ENCODE measurements around the gene CALY. TPM values are rescaled to one million over a fixed set of nuclear protein-coding genes. Genes with fewer than 3 reads are reported as not detected.
A peak's percentile ranks its signal among the peaks of the same experiment; 100 is the strongest.

CALY gene
- total and polyA plus RNA-seq, 8 donors: 0.22 to 0.55 (median 0.27) TPM; not detected in 5

DNA sequence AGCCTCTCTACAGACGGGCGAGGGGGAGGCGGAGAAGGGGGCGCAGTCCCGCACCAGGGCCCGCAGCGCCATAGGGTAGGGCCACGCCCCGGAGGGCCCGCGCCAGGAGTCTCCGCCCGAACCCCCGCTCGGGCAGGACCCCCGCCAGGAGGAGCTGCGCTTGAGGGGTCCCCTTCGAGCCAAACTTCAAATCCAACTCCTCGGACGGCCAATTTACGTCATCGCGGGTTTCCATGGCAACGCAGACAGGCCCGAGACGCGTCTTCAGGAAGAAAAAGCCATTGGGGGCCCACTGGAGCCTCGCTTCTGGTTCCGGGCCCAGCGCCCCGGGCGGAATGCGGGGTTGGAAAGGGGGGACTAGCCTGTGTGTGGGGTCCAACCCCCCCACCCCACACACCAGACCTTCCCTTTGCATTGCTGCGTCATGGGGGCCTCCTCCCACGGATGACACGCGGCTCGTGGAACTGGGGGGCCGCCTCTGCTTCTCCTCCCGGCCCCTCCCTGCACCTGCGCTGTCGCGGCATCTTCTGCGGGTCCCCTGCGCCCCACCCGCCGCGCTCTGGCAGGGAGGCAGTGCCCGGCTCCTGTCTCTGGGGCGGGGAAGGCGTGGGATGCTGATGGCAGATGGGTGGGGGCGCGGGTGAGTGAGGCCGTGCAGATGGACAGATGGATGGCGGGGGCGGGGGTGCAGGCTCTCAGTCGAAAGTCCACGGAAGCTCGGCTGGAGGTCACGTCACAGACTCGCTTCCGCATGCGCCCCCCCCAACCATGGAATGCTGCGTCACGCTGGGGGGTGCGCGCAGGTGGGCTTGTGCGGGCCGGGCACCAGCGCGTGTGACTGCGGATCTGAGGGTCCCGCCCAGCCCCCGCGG is 1.2 kb downstream of the CALY start:
- Histone ChIP-seq H3K27me3 (peaks cover 32 to 72% of the 10 kb centered on the region in 2 donors), H3K36me3 (no peaks in the 10 kb centered on the region), H3K27ac (no peak overlapping the region), H3K4me1 (peaks cover 10 to 22% of the 10 kb centered on the region in 2 donors), H3K4me3 (peak overlapping the region; percentile 9 to 28), H3K9me3 (no peaks in the 10 kb centered on the region)
- TF ChIP-seq, protein P1, sequence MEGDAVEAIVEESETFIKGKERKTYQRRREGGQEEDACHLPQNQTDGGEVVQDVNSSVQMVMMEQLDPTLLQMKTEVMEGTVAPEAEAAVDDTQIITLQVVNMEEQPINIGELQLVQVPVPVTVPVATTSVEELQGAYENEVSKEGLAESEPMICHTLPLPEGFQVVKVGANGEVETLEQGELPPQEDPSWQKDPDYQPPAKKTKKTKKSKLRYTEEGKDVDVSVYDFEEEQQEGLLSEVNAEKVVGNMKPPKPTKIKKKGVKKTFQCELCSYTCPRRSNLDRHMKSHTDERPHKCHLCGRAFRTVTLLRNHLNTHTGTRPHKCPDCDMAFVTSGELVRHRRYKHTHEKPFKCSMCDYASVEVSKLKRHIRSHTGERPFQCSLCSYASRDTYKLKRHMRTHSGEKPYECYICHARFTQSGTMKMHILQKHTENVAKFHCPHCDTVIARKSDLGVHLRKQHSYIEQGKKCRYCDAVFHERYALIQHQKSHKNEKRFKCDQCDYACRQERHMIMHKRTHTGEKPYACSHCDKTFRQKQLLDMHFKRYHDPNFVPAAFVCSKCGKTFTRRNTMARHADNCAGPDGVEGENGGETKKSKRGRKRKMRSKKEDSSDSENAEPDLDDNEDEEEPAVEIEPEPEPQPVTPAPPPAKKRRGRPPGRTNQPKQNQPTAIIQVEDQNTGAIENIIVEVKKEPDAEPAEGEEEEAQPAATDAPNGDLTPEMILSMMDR (IDR thresholded peaks at IDR 0.05): no peak
- intact Hi-C loops (cut with DNase I): no loop called here
- ATAC-seq (peak; percentile 50), DNase-seq (peak; percentile 51 to 81 (median 64))

DNA sequence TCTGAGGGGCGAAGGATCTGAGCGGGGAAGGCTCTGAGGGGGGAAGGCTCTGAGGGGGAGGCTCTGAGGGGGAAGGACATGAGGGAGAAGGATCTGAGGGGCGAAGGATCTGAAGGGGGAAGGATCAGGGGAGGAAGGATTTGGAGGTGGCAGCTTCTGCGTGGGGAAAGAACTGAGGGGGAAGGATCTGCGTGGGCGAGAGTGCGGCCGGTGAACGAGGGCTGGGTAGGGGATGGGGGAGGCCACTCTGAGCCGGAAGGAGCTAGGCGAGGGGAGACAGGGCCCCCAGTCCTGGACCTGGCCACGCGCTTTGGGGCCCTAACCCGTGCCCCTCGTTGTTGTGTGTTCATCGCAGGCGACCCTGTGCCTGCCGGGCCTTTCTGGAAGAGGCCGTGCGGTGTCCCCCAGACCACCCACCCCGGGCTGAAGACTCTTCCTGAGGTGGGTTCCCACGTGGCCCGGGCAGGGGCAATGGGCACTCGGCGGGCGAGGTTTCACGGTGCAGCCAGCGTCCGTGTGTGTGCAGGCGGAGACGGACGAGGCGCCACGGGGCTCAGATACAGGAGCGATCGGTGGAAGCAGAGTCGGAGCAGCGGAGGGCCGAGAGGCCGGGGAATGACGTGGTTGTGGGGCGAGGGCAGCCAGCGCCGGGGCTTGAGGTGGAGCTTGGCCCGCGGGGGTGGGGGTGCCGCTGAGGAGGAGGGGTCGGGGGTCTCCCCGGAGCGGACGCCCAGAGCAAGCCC is 2.0 kb downstream of the CALY start:
- peaks cover 32 to 70% of the 10 kb centered on the region in 2 donors for H3K27me3 ChIP-seq

DNA sequence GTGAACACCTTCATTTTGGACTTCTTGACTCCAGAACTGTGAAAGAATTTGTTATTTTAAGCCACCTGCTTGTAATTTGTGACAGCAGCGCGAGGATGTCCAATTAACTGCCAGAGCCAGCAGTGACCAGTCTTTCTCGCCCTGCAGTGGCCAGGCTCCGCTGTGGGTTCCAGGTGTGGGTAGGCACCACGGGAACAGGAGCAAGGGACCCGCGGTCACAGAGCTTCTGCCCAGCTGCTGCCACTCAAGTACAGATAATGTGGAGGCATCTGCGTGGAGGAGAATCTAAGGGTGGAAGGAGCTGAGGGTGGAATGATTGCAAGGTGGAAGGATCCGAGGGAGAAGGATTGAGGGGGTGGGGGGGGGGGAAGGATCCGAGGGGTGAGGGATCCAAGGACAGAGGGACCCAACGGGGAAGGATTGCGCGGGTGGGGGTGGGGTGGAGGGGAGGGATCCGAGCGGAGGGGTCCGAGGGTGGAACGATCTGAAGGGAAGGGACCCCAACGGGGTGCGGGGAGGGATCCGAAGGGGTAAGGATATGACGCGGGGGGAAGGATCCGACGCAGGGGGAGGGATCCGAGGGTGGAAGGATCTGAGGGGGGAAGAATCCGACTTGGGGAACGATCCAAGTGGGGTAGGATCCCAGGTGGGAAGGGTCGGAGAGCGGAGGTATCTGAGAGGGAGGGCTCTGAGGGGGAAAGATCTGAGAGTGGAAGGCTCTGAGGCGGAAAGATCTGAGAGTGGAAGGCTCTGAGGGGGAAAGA is 3.6 kb downstream of the CALY start:
- Histone ChIP-seq H3K4me3 (no peak overlapping the region), H3K9me3 (no peaks in the 10 kb centered on the region), H3K27ac (no peak overlapping the region), H3K36me3 (no peaks in the 10 kb centered on the region), H3K4me1 (peaks cover 10 to 30% of the 10 kb centered on the region in 2 donors), H3K27me3 (peaks cover 43 to 85% of the 10 kb centered on the region in 2 donors)
- ATAC-seq (no peak), DNase-seq (peak in 1 of 4 donors; percentile 49)
- TF ChIP-seq, protein P1 (IDR thresholded peaks at IDR 0.05): no peak
- intact Hi-C loops (cut with DNase I): no loop called here

More for the DNA sequence above, 2.0 kb downstream of the CALY start:
- Histone ChIP-seq H3K9me3 (no peaks in the 10 kb centered on the region), H3K4me1 (peaks cover 10 to 27% of the 10 kb centered on the region in 2 donors), H3K27ac (no peak overlapping the region), H3K36me3 (no peaks in the 10 kb centered on the region), H3K4me3 (peak overlapping the region; percentile 9 to 28)
- intact Hi-C loops (cut with DNase I): no loop called here
- peak in 2 of 4 donors; percentile 18 to 77 for DNase-seq
- ATAC-seq: peak; percentile 30
- TF ChIP-seq, protein P1 (IDR thresholded peaks at IDR 0.05): no peak

DNA sequence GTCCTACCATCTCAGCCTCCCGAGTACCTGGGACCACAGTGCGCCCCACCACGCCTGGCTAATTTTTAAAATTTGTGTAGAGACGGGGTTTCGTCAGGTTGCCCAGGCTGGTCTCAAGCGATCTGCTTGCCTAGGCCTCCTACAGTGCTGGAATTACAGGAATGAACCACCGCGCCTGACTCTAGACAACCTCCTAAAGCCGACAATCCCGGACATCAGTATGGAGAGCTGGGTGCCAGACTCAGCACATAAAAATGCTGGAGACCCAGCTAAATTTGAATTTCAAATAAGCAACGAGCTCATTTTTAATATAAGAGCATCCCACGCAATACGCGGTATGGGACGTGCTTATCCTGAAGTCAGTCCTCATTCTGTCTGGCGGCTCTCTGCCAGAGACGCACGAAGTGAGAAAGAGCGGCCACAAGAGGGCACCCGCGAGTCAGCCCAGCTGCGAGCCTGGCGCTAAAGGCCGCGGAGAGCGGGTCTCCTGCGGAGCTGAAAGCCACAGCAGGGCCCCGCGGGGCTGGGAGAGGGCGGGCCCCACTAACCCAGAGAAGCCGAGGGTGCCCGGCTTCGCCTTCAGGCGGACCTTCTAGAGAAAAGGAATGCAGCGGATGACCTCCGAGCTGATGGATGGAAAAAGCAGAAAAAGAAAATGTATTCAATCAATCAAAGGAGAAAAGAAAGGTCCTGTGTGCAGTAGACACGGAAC is 7.0 kb downstream of the CALY start:
- Histone ChIP-seq H3K4me1 (peaks cover 4 to 23% of the 10 kb centered on the region in 2 donors), H3K36me3 (no peaks in the 10 kb centered on the region), H3K27ac (no peak overlapping the region), H3K4me3 (peak overlapping the region in 1 of 2 donors; percentile 13), H3K9me3 (no peaks in the 10 kb centered on the region), H3K27me3 (peaks cover 52 to 85% of the 10 kb centered on the region in 2 donors)
- intact Hi-C loops (cut with DNase I): no loop called here
- DNase-seq (peak; percentile 78 to 97 (median 85)), ATAC-seq (peak; percentile 96)
- TF ChIP-seq, protein P1 (IDR thresholded peaks at IDR 0.05): peak; percentile 92 to 96

Data from left lung (tissue), 10 donors.